H9 (cell line): ENCODE data around the gene EML5. TPM values are rescaled to one million over a fixed set of nuclear protein-coding genes. Genes with fewer than 3 reads are reported as not detected.

ENCODE experiments used
- DNase-seq: peaks from one replicate; pipeline ENCODE4 v3.0.0-alpha.2; 2017
- H2AFZ ChIP-seq: one replicate; pipeline ENCODE4 v1.6.1; 2013; ENCODE audit warnings: mild to moderate bottlenecking, low read length, control low read depth, moderate library complexity
- H2AK5ac ChIP-seq: 2 replicates; pipeline ENCODE4 v1.6.1; 2013; ENCODE audit warnings: low read length, control low read depth, mixed read lengths; ENCODE audit not compliant: insufficient read length
- H2BK120ac ChIP-seq: one replicate; pipeline ENCODE4 v1.6.1; 2013; ENCODE audit warnings: low read depth, mild to moderate bottlenecking, low read length, control low read depth, inconsistent platforms; ENCODE audit not compliant: poor library complexity, severe bottlenecking
- H2BK12ac ChIP-seq: 2 replicates; pipeline ENCODE4 v1.6.1; 2013; ENCODE audit warnings: low read length, control low read depth, mixed read lengths, low read depth; ENCODE audit not compliant: insufficient read length
- H2BK15ac ChIP-seq: 2 replicates; pipeline ENCODE4 v1.6.1; 2013; ENCODE audit warnings: low read depth, low read length, control low read depth
- H2BK20ac ChIP-seq: one replicate; pipeline ENCODE4 v1.6.1; 2013; ENCODE audit warnings: low read depth, mild to moderate bottlenecking, low read length, control low read depth, inconsistent platforms; ENCODE audit not compliant: poor library complexity, severe bottlenecking
- H2BK5ac ChIP-seq: 2 replicates; pipeline ENCODE4 v1.6.1; 2013; ENCODE audit warnings: low read length, control low read depth, mixed read lengths; ENCODE audit not compliant: insufficient read length
- H3K14ac ChIP-seq: 2 replicates; pipeline ENCODE4 v1.6.1; 2013; ENCODE audit warnings: low read length, control low read depth; ENCODE audit not compliant: insufficient read depth
- H3K18ac ChIP-seq: 2 replicates; pipeline ENCODE4 v1.6.1; 2013; ENCODE audit warnings: low read depth, mild to moderate bottlenecking, mixed read lengths, low read length, control low read depth; ENCODE audit not compliant: insufficient read length
- H3K23ac ChIP-seq: 2 replicates; pipeline ENCODE4 v1.6.1; 2013; ENCODE audit warnings: low read length, control low read depth, mixed read lengths, low read depth; ENCODE audit not compliant: insufficient read length
- H3K23me2 ChIP-seq: 2 replicates; pipeline ENCODE4 v1.6.1; 2013; ENCODE audit warnings: low read depth, mild to moderate bottlenecking, mixed read lengths, low read length, control low read depth; ENCODE audit not compliant: insufficient read length, poor library complexity, severe bottlenecking
- H3K27ac ChIP-seq: 2 replicates; pipeline ENCODE4 v1.5.1; 2013; ENCODE audit warnings: low read length, control low read depth, mixed read lengths, low read depth; ENCODE audit not compliant: insufficient read length
- H3K27me3 ChIP-seq: 2 replicates; pipeline ENCODE4 v1.6.1; 2013; ENCODE audit warnings: low read length, control low read depth, inconsistent platforms; ENCODE audit not compliant: insufficient read depth
- H3K4ac ChIP-seq: 2 replicates; pipeline ENCODE4 v1.6.1; 2013; ENCODE audit warnings: low read depth, mild to moderate bottlenecking, control low read depth, inconsistent platforms, low read length, moderate library complexity
- H3K4me1 ChIP-seq: 2 replicates; pipeline ENCODE4 v1.6.1; 2013; ENCODE audit warnings: low read length, control low read depth, inconsistent platforms; ENCODE audit not compliant: insufficient read depth
- H3K4me2 ChIP-seq: 2 replicates; pipeline ENCODE4 v1.6.1; 2013; ENCODE audit warnings: low read length, control low read depth, mixed read lengths; ENCODE audit not compliant: insufficient read length, insufficient read depth
- H3K56ac ChIP-seq: 2 replicates; pipeline ENCODE4 v1.6.1; 2013; ENCODE audit warnings: low read depth, mild to moderate bottlenecking, mixed read lengths, low read length, control low read depth; ENCODE audit not compliant: insufficient read length
- H3K79me1 ChIP-seq: 2 replicates; pipeline ENCODE4 v1.6.1; 2013; ENCODE audit warnings: low read depth, mild to moderate bottlenecking, moderate library complexity, low read length, control low read depth, inconsistent platforms; ENCODE audit not compliant: insufficient read depth, poor library complexity, severe bottlenecking
- H3K79me2 ChIP-seq: 2 replicates; pipeline ENCODE4 v1.6.1; 2013; ENCODE audit warnings: low read length, control low read depth, inconsistent platforms; ENCODE audit not compliant: insufficient read depth
- H3K9ac ChIP-seq: 2 replicates; pipeline ENCODE4 v1.6.1; 2013; ENCODE audit warnings: low read length, control low read depth, mixed read lengths; ENCODE audit not compliant: insufficient read length; ENCODE audit errors: extremely low read depth
- H3K9me3 ChIP-seq: one replicate; pipeline ENCODE4 v1.6.1; 2013; ENCODE audit warnings: low read depth, low read length, inconsistent platforms; ENCODE audit not compliant: control insufficient read depth
- H3T11ph ChIP-seq: one replicate; pipeline ENCODE4 v1.6.1; 2013; ENCODE audit warnings: mild to moderate bottlenecking, low read length, control low read depth, inconsistent platforms
- H4K20me1 ChIP-seq: one replicate; pipeline ENCODE4 v1.6.1; 2013; ENCODE audit not compliant: control insufficient read depth, insufficient read length, insufficient read depth
- H4K5ac ChIP-seq: 2 replicates; pipeline ENCODE4 v1.6.1; 2013; ENCODE audit warnings: low read depth, mild to moderate bottlenecking, mixed read lengths, low read length, control low read depth; ENCODE audit not compliant: insufficient read length
- H4K8ac ChIP-seq: replicated peaks from 2 replicates; pipeline ENCODE4 v1.6.1; 2013; ENCODE audit warnings: low read length, control low read depth, mixed read lengths, low read depth; ENCODE audit not compliant: insufficient read length
- H4K91ac ChIP-seq: 2 replicates; pipeline ENCODE4 v1.6.1; 2013; ENCODE audit warnings: low read depth, mild to moderate bottlenecking, moderate library complexity, mixed read lengths, low read length, control low read depth; ENCODE audit not compliant: insufficient read length
- H3K27ac Mint-ChIP-seq, 3 experiments: 2 replicates in 2 of 3; 3 replicates in 1 of 3; pipeline ENCODE4 v1.8.0; 2020 to 2021; ENCODE audit warnings: mixed read lengths in 3 of 3, mild to moderate bottlenecking in 1 of 3, moderate library complexity in 1 of 3
- H3K27me3 Mint-ChIP-seq: 2 replicates; pipeline ENCODE4 v1.8.0; 2021; ENCODE audit warnings: low read depth, mild to moderate bottlenecking, moderate library complexity, mixed read lengths
- H3K36me3 Mint-ChIP-seq, 3 experiments: 2 replicates in 2 of 3; 3 replicates in 1 of 3; pipeline ENCODE4 v1.8.0; 2020 to 2021; ENCODE audit warnings: low read depth in 3 of 3, mixed read lengths in 3 of 3; ENCODE audit not compliant: insufficient read depth in 1 of 3
- H3K4me1 Mint-ChIP-seq, 2 experiments: 2 replicates each; pipeline ENCODE4 v1.8.0; 2020; ENCODE audit warnings: mixed read lengths in 2 of 2
- H3K4me3 Mint-ChIP-seq, 2 experiments: 2 replicates in 1 of 2; 3 replicates in 1 of 2; pipeline ENCODE4 v1.8.0; 2020 to 2021; ENCODE audit warnings: mild to moderate bottlenecking in 2 of 2, mixed read lengths in 2 of 2, moderate library complexity in 1 of 2
- H3K9me3 Mint-ChIP-seq, 2 experiments: 2 replicates in 1 of 2; 3 replicates in 1 of 2; pipeline ENCODE4 v1.8.0; 2020; ENCODE audit warnings: mild to moderate bottlenecking in 2 of 2, mixed read lengths in 2 of 2, moderate library complexity in 1 of 2
- WGBS: extraction: QIAGEN DNeasy Blood & Tissue Kit; methylation state at CpG from one replicate; pipeline ENCODE4 v1.1.7; 2013; ENCODE audit warnings: missing lambda C conversion rate, low lambda C conversion rate, mixed read lengths; ENCODE audit not compliant: insufficient read length; ENCODE audit errors: extremely low coverage; 5-methylcytosine and 5-hydroxymethylcytosine counted together
- total RNA-seq: library from RNA; stranded (reverse); gene quantifications from 2 replicates; pipeline ENCODE4 v1.2.1, GENCODE V29; 2021
- TF ChIP-seq, protein P1 (sequence below): fragments of 200-600 bp; sonication (generic); conservative IDR thresholded peaks from 3 replicates; pipeline ENCODE4 v1.8.0; 2021; ENCODE audit warnings: antibody characterized with exemption, mild to moderate bottlenecking

The EML5 gene
- total RNA-seq, 1 experiment from 2014 or later = 0.81 TPM

DNA sequence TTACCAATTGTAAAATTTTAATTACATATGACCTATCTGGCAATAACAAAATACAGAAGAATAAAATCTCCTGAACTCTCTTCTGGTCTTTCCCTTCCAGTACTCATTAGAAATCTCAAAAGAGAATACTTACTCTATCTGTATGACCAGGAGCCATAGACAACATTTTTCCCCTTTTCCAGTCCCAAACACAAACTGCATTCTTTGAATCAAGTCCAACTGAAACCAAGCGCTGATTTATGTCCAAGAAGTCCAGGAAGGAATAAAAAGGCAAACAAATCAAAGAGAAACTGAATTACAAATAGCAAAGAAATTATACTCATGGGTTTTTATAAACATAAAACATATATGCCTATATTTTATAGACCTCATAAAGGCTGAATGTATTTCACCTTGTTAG lies 46.7 kb downstream of the EML5 start:
- H2AFZ ChIP-seq = no peak overlapping the region
- no peak overlapping the region for H3K18ac ChIP-seq
- no peaks in the 10 kb centered on the region for H4K20me1 ChIP-seq
- no peaks in the 10 kb centered on the region for H3K4me1 ChIP-seq
- H2BK15ac ChIP-seq = no peak overlapping the region
- no peak overlapping the region for H3K27ac ChIP-seq
- no peaks in the 10 kb centered on the region; the same call in none of the 2 replicates for H3K27me3 Mint-ChIP-seq
- no peaks in the 10 kb centered on the region for H3K4me1 Mint-ChIP-seq
- no peaks in the 10 kb centered on the region for H3K79me2 ChIP-seq
- TF ChIP-seq, protein P1, sequence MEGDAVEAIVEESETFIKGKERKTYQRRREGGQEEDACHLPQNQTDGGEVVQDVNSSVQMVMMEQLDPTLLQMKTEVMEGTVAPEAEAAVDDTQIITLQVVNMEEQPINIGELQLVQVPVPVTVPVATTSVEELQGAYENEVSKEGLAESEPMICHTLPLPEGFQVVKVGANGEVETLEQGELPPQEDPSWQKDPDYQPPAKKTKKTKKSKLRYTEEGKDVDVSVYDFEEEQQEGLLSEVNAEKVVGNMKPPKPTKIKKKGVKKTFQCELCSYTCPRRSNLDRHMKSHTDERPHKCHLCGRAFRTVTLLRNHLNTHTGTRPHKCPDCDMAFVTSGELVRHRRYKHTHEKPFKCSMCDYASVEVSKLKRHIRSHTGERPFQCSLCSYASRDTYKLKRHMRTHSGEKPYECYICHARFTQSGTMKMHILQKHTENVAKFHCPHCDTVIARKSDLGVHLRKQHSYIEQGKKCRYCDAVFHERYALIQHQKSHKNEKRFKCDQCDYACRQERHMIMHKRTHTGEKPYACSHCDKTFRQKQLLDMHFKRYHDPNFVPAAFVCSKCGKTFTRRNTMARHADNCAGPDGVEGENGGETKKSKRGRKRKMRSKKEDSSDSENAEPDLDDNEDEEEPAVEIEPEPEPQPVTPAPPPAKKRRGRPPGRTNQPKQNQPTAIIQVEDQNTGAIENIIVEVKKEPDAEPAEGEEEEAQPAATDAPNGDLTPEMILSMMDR = no peak
- no peaks in the 10 kb centered on the region for H3K9me3 Mint-ChIP-seq
- no peak overlapping the region for H3K14ac ChIP-seq
- H3T11ph ChIP-seq = no peak overlapping the region
- H3K23me2 ChIP-seq = no peaks in the 10 kb centered on the region
- H3K27ac Mint-ChIP-seq = no peak overlapping the region
- H3K23ac ChIP-seq = no peak overlapping the region
- H3K9me3 ChIP-seq = no peaks in the 10 kb centered on the region
- H2BK20ac ChIP-seq = no peak overlapping the region
- no CpG with 5 or more reads among the region's 1 CpG for WGBS
- H3K9ac ChIP-seq = no peak overlapping the region
- H2BK12ac ChIP-seq = no peak overlapping the region
- no peak overlapping the region for H4K8ac ChIP-seq
- H3K27me3 ChIP-seq = no peaks in the 10 kb centered on the region
- H2BK120ac ChIP-seq = no peak overlapping the region
- H2AK5ac ChIP-seq = no peak overlapping the region
- no peak for DNase-seq
- H3K56ac ChIP-seq = no peak overlapping the region
- H3K4ac ChIP-seq = no peak overlapping the region
- no peak overlapping the region for H3K4me2 ChIP-seq
- H3K4me3 Mint-ChIP-seq = no peak overlapping the region
- H2BK5ac ChIP-seq = no peak overlapping the region
- no peak overlapping the region for H4K91ac ChIP-seq
- H4K5ac ChIP-seq = no peak overlapping the region
- no peaks in the 10 kb centered on the region for H3K79me1 ChIP-seq
- no peaks in the 10 kb centered on the region for H3K36me3 Mint-ChIP-seq
